Measurements from ENCODE around the gene SCARF1.
"Not testable (repeated sequence)": the region's sequence is repeated elsewhere in the genome, so short reads cannot be mapped to it uniquely, and the experiment has no call there.

The SCARF1 gene

GRCh38 chr17:1645207-1646171, at the start of gene SCARF1:
SCARF1 (minus strand) TSS chr17:1645732; CDS start chr17:1645697, 35 bp downstream.
- Histone ChIP-seq H3K4me3 (ENCODE audit: low read depth, low read length) (peak within 1 kb of the TSS; percentile 51), H3K27ac (peak within 1 kb of the TSS; percentile 54), H3K36me3 (ENCODE audit: control insufficient read depth, insufficient read depth, low read length) (no peaks in the 10 kb centered on the region), H3K27me3 (ENCODE audit: control insufficient read depth, insufficient read depth, low read length) (no peaks in the 10 kb centered on the region), H3K4me2 (ENCODE audit: low read length) (peak within 1 kb of the TSS; percentile 38), H3K79me2 (no peaks in the 10 kb centered on the region), H3K4me1 (peaks cover 11% of the 10 kb centered on the region), H3K9ac (no peak within 1 kb of the TSS), H2AFZ (no peak within 1 kb of the TSS), H3K9me3 (ENCODE audit: control insufficient read depth, low read length) (no peaks in the 10 kb centered on the region)
- TF ChIP-seq CTCF (IDR thresholded peaks at IDR 0.05) = no peak

- no peaks in the 10 kb centered on the region for H3K4me1 ChIP-seq
- no peaks in the 10 kb centered on the region for H3K79me2 ChIP-seq
- H3K27ac ChIP-seq = no peak overlapping the region
- H3K4me2 ChIP-seq (ENCODE audit: low read length) = no peak overlapping the region
- no peak overlapping the region for H2AFZ ChIP-seq
- no peak overlapping the region for H3K4me3 ChIP-seq (ENCODE audit: low read depth, low read length)
- TF ChIP-seq CTCF (IDR thresholded peaks at IDR 0.05) = no peak
- no peaks in the 10 kb centered on the region for H3K9me3 ChIP-seq (ENCODE audit: control insufficient read depth, low read length)
- H3K27me3 ChIP-seq (ENCODE audit: control insufficient read depth, insufficient read depth, low read length) = no peaks in the 10 kb centered on the region
- no peak overlapping the region for H3K9ac ChIP-seq
- no peaks in the 10 kb centered on the region for H3K36me3 ChIP-seq (ENCODE audit: control insufficient read depth, insufficient read depth, low read length)
Measured at GRCh38 chr17:1693339-1693738, 47.8 kb upstream of the SCARF1 start.

GRCh38 chr17:1690544-1691221, 45.2 kb upstream of the SCARF1 start:
- H3K9me3 ChIP-seq (ENCODE audit: control insufficient read depth, low read length) = no peaks in the 10 kb centered on the region
- H3K27ac ChIP-seq = no peak overlapping the region
- no peaks in the 10 kb centered on the region for H3K36me3 ChIP-seq (ENCODE audit: control insufficient read depth, insufficient read depth, low read length)
- H3K4me2 ChIP-seq (ENCODE audit: low read length) = no peak overlapping the region
- H3K4me3 ChIP-seq (ENCODE audit: low read depth, low read length) = no peak overlapping the region
- H3K27me3 ChIP-seq (ENCODE audit: control insufficient read depth, insufficient read depth, low read length) = no peaks in the 10 kb centered on the region
- no peaks in the 10 kb centered on the region for H3K4me1 ChIP-seq
- H2AFZ ChIP-seq = no peak overlapping the region
- H3K79me2 ChIP-seq = no peaks in the 10 kb centered on the region
- H3K9ac ChIP-seq = no peak overlapping the region
- TF ChIP-seq CTCF (IDR thresholded peaks at IDR 0.05) = no peak

GRCh38 chr17:1688405-1688804, 42.9 kb upstream of the SCARF1 start:
- not testable (repeated sequence) for H2AFZ ChIP-seq; H3K4me2 ChIP-seq (ENCODE audit: low read length); H3K36me3 ChIP-seq (ENCODE audit: control insufficient read depth, insufficient read depth, low read length); H3K9ac ChIP-seq; H3K4me1 ChIP-seq; H3K4me3 ChIP-seq (ENCODE audit: low read depth, low read length); H3K9me3 ChIP-seq (ENCODE audit: control insufficient read depth, low read length); H3K27me3 ChIP-seq (ENCODE audit: control insufficient read depth, insufficient read depth, low read length); H3K79me2 ChIP-seq; H3K27ac ChIP-seq

- H3K27me3 ChIP-seq (ENCODE audit: control insufficient read depth, insufficient read depth, low read length) = no peaks in the 10 kb centered on the region
- no peak overlapping the region for H3K9ac ChIP-seq
- H3K79me2 ChIP-seq = peaks cover 19% of the 10 kb centered on the region
- TF ChIP-seq CTCF (IDR thresholded peaks at IDR 0.05) = no peak
- no peak overlapping the region for H3K4me2 ChIP-seq (ENCODE audit: low read length)
- H3K9me3 ChIP-seq (ENCODE audit: control insufficient read depth, low read length) = no peaks in the 10 kb centered on the region
- no peak overlapping the region for H3K4me3 ChIP-seq (ENCODE audit: low read depth, low read length)
- H3K36me3 ChIP-seq (ENCODE audit: control insufficient read depth, insufficient read depth, low read length) = no peaks in the 10 kb centered on the region
- peaks cover 6% of the 10 kb centered on the region for H3K4me1 ChIP-seq
- H3K27ac ChIP-seq = no peak overlapping the region
- H2AFZ ChIP-seq = no peak overlapping the region
Measured at GRCh38 chr17:1686086-1686485, 40.6 kb upstream of the SCARF1 start.

Data from parathyroid adenoma (tissue), 2 donors.